HG03575 (cell line): ENCODE results near the gene SLC22A15.

Source experiments
- ATAC-seq: cut with Tn5 transposase; IDR thresholded peaks from one replicate; pipeline ENCODE4 v1.9.1; 2021; ENCODE audit not compliant: unreplicated experiment, insufficient number of reproducible peaks, low FRiP score; ENCODE audit errors: extremely low read depth

SLC22A15 gene

GRCh38 chr1:116089870-116090269 is 113.6 kb downstream of the SLC22A15 start:
- no peak for ATAC-seq

GRCh38 chr1:116091083-116091482 is 114.8 kb downstream of the SLC22A15 start:
- ATAC-seq = no peak

GRCh38 chr1:116092752-116093489 is 116.6 kb downstream of the SLC22A15 start:
- ATAC-seq = no peak

GRCh38 chr1:116095027-116095426 is 118.7 kb downstream of the SLC22A15 start:
- ATAC-seq = no peak

- ATAC-seq = no peak
These were observed 119.8 kb downstream of the SLC22A15 start for GRCh38 chr1:116096013-116096618.

GRCh38 chr1:116097626-116098025 is 121.3 kb downstream of the SLC22A15 start:
- no peak for ATAC-seq

- no peak for ATAC-seq
These were observed 123.1 kb downstream of the SLC22A15 start for GRCh38 chr1:116099379-116099778.

- no peak for ATAC-seq
These were observed 123.6 kb downstream of the SLC22A15 start for GRCh38 chr1:116099919-116100318.

- ATAC-seq = no peak
These were observed 128.4 kb downstream of the SLC22A15 start for GRCh38 chr1:116104667-116105066.

GRCh38 chr1:116105996-116106395 is 129.7 kb downstream of the SLC22A15 start:
- no peak for ATAC-seq

GRCh38 chr1:116106646-116107045 is 130.3 kb downstream of the SLC22A15 start:
- no peak for ATAC-seq

- ATAC-seq = no peak
These were observed 131.1 kb downstream of the SLC22A15 start for GRCh38 chr1:116107371-116107770.

GRCh38 chr1:116110567-116111523 is 134.5 kb downstream of the SLC22A15 start, which contains the start of gene MAB21L3:
Gene MAB21L3 (plus strand): TSS chr1:116111399. CDS start chr1:116112616, 1,217 bp downstream.
- no peak for ATAC-seq

- no peak for ATAC-seq
These were observed 135.3 kb downstream of the SLC22A15 start for GRCh38 chr1:116111524-116112021.

GRCh38 chr1:116112388-116113140 is 136.3 kb downstream of the SLC22A15 start:
- ATAC-seq = no peak

GRCh38 chr1:116113615-116114014 is 137.3 kb downstream of the SLC22A15 start:
- ATAC-seq = no peak

- no peak for ATAC-seq
These were observed 139.4 kb downstream of the SLC22A15 start for GRCh38 chr1:116115476-116116439.

- no peak for ATAC-seq
These were observed 142.2 kb downstream of the SLC22A15 start for GRCh38 chr1:116118471-116118870.
